HG02981 (cell line): ENCODE measurements around the gene CDC42.

ENCODE experiments used
- ATAC-seq: cut with Tn5 transposase; IDR thresholded peaks from one replicate; pipeline ENCODE4 v1.9.1; 2021; ENCODE audit warnings: mild to moderate bottlenecking, moderate library complexity; ENCODE audit not compliant: unreplicated experiment

Gene CDC42

GRCh38 chr1:22064751-22065402 is 12.4 kb downstream of the CDC42 start:
- no peak for ATAC-seq

DNA sequence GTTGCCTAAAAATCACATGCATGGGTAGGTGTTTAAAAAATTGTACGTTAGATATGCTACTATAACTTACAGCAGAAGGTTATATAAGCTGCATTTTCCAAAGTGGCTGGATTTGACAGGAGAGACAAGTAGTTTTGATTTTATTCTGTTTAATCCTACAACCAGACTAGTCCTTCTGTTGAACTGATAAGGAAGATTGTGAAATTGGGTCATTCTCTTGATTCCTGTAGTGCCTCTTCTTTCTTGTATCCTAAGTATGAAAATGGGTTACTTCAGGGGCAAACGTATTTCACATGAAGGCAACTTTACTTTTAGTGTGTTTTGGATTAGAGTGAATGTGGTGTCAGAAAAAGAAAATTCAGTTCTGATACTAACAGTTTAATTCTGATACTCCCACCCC is 19.0 kb downstream of the CDC42 start:
- no peak for ATAC-seq

- ATAC-seq = no peak
These were observed 22.3 kb downstream of the CDC42 start for GRCh38 chr1:22074803-22075202.

GRCh38 chr1:22075718-22076117 is 23.2 kb downstream of the CDC42 start:
- ATAC-seq = no peak

DNA sequence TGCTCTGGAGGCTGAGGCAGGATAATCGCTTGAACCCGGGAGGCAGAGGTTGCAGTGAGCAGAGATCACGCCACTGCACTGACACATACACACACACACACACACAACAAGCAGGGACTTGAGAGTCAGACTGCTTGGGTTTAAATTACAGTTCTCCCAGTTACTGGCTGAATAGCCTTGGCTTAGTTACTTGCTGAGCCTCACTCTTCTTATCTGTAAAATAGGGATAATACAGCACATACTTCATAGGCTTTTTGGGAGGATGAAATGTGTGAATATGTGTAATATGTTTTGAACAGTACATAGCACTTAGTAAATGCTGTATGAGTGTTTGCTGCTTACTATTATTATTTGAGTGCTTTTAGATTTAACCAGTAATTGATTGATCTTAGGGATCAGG is 23.8 kb downstream of the CDC42 start:
- no peak for ATAC-seq

DNA sequence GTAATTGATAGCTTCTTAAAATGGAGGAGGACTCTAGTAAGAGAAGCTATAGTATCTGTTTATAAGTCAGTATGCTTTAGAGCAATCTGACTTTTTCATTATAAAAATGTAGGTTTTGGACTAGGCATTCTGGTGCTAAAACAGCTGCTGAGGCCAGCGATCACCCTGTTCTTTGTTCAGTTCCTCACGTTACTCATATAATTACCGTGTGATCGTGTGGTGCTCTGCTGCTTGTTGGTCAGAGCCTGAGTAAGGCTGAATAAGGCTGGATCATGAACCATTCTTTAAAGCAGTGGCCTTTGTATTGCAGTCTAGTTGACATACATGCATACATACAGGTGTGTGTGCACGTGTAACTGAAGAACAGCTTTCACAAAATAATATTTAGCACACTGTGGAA is 25.2 kb downstream of the CDC42 start:
- ATAC-seq = no peak

DNA sequence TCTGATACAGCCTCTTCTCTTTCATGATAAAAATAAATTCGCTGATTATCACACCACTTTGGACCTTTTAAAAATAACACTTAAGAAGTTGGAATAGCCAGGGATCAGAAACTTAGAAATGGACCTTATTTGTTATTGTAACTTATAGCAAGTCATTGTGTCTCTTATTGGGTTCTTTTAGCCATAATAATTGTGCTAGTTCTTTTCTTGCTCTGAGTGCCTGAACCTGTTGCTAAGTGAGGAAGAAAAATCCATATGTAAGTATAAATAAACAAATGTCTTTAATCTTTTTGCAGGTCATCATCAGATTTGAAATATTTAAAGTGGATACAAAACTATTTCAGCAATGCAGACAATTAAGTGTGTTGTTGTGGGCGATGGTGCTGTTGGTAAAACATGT is 25.6 kb downstream of the CDC42 start:
- no peak for ATAC-seq

GRCh38 chr1:22080191-22080590 is 27.7 kb downstream of the CDC42 start:
- no peak for ATAC-seq

DNA sequence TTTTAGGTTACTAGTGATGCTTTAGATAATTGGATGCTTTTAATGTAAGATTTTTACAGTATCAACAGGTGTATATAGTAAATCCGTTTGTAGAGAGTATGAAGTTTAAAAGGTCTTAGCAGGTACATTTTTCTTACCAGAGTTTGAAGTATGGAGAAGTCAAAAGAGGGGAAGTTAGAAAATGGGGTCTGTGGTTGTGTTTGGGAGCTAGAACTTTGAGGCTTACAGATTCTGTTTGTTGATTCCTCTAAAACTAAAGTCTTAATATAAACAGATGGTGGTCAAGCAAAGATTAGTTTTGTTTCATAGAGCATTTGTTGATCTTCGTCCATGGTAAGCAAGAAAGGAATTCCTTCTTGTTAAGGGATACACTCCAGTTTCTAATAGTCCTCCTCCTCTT is 35.8 kb downstream of the CDC42 start:
- ATAC-seq = no peak

DNA sequence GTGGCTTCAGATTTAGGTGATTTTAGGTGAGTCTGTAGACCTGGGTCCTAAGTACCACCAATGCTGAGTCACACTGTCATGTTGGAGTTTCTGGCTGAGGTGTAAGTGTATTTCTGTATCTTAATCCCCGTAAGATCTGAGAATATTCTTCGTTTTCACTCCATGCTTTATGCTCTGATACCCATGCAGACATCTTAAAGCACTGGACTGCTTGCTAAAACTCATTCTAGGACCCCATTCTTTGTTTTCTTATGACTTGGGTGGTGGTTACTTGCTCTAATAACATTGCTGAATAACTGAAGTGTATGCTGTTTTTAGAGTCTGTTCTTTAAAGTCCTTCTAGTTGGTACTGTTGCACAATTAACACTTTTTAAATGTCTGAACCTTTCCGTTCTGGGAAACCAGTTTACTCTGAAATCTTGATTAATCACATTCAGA is 36.6 kb downstream of the CDC42 start:
- no peak for ATAC-seq

- no peak for ATAC-seq
These were observed 37.3 kb downstream of the CDC42 start for GRCh38 chr1:22089787-22090186.

GRCh38 chr1:22090867-22091266 is 38.4 kb downstream of the CDC42 start:
- no peak for ATAC-seq

DNA sequence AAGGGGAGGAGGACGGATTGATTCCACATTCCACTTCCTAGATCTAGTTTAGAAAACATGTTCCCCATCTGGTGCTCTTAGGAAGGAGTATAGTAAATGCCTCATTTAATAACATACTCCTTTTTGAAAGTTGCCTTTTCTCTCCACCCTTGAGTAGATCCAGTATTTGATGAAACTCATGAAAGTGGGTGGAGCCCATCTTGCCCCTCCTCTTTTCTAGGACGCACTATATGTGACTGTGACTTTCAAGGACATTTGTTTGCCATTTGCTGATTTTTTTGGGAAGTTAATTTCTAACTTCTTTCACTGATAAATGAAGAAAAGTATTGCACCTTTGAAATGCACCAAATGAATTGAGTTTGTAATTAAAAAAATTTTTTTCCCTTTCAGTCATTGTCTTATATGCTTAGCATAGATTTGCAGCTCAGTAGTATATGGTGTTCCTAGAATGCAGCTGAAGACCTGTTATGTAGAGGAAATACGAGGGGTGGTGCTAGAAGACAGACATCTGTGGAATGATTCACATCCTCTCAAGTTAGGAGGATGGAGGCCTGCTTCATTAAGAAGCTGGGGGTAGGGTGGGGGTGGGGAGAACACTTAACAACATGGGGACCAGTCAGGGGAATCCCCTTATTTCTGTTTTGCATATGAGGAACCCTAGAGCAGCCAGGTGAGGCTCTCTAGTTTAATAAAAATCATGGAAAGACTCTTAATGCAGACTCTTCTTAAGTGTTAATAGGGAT is 39.7 kb downstream of the CDC42 start:
- ATAC-seq = peak; percentile 55

DNA sequence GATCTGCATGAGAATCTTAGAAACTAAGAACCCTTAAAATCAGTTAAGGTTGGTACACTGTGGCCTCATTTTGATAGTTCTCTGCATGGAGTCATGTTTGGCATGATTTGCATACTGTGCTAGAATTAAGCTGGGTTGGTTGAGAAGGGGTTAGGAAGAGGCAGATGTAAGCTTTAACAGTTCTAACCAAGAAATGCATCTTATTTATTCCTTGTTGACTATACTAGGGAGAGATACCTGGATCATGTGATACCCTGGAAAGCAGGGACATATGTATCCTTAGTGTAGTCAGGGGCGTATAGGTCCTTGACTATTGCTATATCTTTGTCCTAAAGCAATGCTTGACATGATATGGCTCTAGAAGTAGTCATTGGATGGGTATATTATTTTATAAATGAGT is 41.0 kb downstream of the CDC42 start:
- ATAC-seq = no peak

DNA sequence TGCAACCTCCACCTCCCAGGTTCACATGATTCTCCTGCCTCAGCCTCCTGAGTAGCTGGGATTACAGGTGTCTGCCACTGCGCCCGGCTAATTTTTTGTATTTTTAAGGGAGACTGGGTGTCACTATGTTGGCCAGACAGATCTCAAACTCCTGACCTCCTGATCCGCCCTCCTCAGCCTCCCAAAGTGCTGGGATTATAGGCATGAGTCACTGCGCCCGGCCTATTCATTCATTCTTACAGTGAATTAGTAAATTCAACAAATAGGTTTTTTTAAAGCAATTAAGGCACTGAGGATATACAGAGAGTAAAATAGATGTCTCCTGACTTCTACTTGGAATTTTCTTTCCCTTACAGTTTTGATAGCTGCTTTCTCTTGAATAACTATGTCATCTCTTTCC is 43.5 kb downstream of the CDC42 start:
- no peak for ATAC-seq

- ATAC-seq = no peak
These were observed 44.0 kb downstream of the CDC42 start for GRCh38 chr1:22096463-22096862.

GRCh38 chr1:22098752-22099151 is 46.2 kb downstream of the CDC42 start:
- ATAC-seq = no peak

GRCh38 chr1:22100168-22100567 is 47.7 kb downstream of the CDC42 start:
- ATAC-seq = no peak

DNA sequence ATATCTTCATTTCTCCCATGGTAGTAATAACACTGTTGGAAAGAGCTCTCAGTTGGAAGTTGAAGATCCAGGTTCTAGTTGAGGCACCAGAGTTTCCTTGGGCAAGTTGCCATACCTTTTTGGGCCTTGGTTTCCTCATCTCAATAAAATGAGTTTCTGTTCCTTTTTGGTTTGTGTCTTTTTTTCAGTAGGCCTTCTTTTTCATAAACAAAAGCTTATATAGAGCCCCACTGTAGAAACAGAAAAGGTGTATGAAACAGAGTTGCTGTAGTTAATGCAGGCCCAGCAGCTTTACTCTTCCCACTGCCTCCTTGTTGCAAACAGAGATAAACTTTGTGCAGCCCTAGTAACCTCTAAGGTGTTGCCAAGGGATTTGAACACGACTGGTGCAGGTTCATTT is 48.7 kb downstream of the CDC42 start:
- ATAC-seq = no peak

DNA sequence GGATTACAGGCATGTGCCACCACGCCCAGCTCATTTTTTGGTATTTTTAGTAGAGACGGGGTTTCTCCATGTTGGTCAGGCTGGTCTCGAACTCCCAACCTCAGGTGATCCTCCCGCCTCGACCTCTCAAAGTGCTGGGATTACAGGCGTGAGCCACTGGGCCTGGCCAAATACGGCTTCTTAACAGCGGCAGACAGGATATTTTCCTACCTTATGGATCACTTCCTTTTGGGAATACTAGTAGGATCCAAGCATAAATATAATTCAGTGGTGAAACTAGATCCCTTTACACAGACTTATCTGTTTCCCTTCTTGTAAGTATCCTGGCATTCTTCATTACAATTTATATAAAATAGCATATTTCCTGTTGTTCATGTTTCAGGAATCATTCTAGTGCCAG is 49.5 kb downstream of the CDC42 start:
- no peak for ATAC-seq

- no peak for ATAC-seq
These were observed 50.2 kb downstream of the CDC42 start for GRCh38 chr1:22102746-22103145.

- no peak for ATAC-seq
These were observed 51.6 kb downstream of the CDC42 start for GRCh38 chr1:22104094-22104493.
